IMR-90 (cell line): ENCODE data around the gene RAB6D. TPM values are rescaled to one million over a fixed set of nuclear protein-coding genes. Genes with fewer than 3 reads are reported as not detected.
A peak's percentile ranks its signal among the peaks of the same experiment; 100 is the strongest.

Experiments used
- ATAC-seq: fragments of 200-7000 bp; cut with Tn5 transposase; 2 replicates; pipeline ENCODE4 v1.9.1; 2020; ENCODE audit warnings: low read depth, mild to moderate bottlenecking, moderate library complexity
- BruUV-seq: library from RNA; stranded (reverse); fragments of 400-500 nt; replicated peaks from 2 replicates; lab custom pipeline; 2021; lab: Mats Ljungman, UMichigan
- CTCF ChIA-PET: fragments of 300-600 bp; formaldehyde crosslinking; extraction: SDS; loops from one replicate; lab custom pipeline; 2021; ENCODE audit warnings: antibody characterized with exemption; lab: Yijun Ruan, JAX
- POLR2A ChIA-PET: fragments of 300-600 bp; sonication (Branson Sonifier 250); formaldehyde crosslinking; loops from one replicate; lab custom pipeline; 2022; ENCODE audit warnings: antibody characterized with exemption; ENCODE audit not compliant: unreplicated experiment; lab: Charles Lee
- DNase-seq: peaks from one replicate; pipeline ENCODE4 v3.0.0; 2013
- H2AFZ ChIP-seq: replicated peaks from 2 replicates; pipeline ENCODE3; 2013; ENCODE audit warnings: low read length, mild to moderate bottlenecking; ENCODE audit not compliant: poor library complexity
- H2AK5ac ChIP-seq: 2 replicates; pipeline ENCODE4 v1.6.1; 2013; ENCODE audit warnings: low read depth, low read length, inconsistent platforms
- H2AK9ac ChIP-seq: replicated peaks from 2 replicates; pipeline ENCODE3; 2013; ENCODE audit warnings: mild to moderate bottlenecking, low read depth, low read length, moderate library complexity; ENCODE audit not compliant: poor library complexity
- H2BK120ac ChIP-seq: 2 replicates; pipeline ENCODE4 v1.6.1; 2013; ENCODE audit warnings: low read depth, low read length, inconsistent platforms
- H2BK15ac ChIP-seq: 3 replicates; pipeline ENCODE4 v1.6.1; 2013; ENCODE audit warnings: low read depth, low read length, inconsistent platforms
- H2BK20ac ChIP-seq: 2 replicates; pipeline ENCODE4 v1.6.1; 2013; ENCODE audit warnings: low read depth, mild to moderate bottlenecking, inconsistent platforms, low read length, moderate library complexity
- H2BK5ac ChIP-seq: 2 replicates; pipeline ENCODE4 v1.6.1; 2013; ENCODE audit warnings: mild to moderate bottlenecking, low read depth, low read length, inconsistent platforms; ENCODE audit not compliant: poor library complexity, severe bottlenecking
- H3K14ac ChIP-seq: replicated peaks from 2 replicates; pipeline ENCODE4 v1.6.1; 2013; ENCODE audit warnings: low read depth, low read length, inconsistent platforms
- H3K18ac ChIP-seq: 2 replicates; pipeline ENCODE4 v1.6.1; 2013; ENCODE audit warnings: low read depth, low read length, control low read depth
- H3K23ac ChIP-seq: 2 replicates; pipeline ENCODE4 v1.6.1; 2013; ENCODE audit warnings: low read depth, low read length, inconsistent platforms
- H3K27ac ChIP-seq: 2 replicates; pipeline ENCODE4 v1.5.1; 2013; ENCODE audit warnings: mild to moderate bottlenecking, control low read depth, low read length; ENCODE audit not compliant: insufficient read depth
- H3K27me3 ChIP-seq: 2 replicates; pipeline ENCODE4 v1.6.1; 2013; ENCODE audit warnings: low read length; ENCODE audit not compliant: control insufficient read depth, insufficient read depth
- H3K36me3 ChIP-seq: 2 replicates; pipeline ENCODE4 v1.6.1; 2013; ENCODE audit warnings: low read length, mixed read lengths; ENCODE audit not compliant: control insufficient read depth, insufficient read depth
- H3K4ac ChIP-seq: 2 replicates; pipeline ENCODE4 v1.6.1; 2013; ENCODE audit warnings: low read depth, low read length, inconsistent platforms
- H3K4me1 ChIP-seq: 2 replicates; pipeline ENCODE4 v1.6.1; 2013; ENCODE audit warnings: low read length, mixed read lengths; ENCODE audit not compliant: control insufficient read depth, insufficient read depth
- H3K4me2 ChIP-seq: 2 replicates; pipeline ENCODE4 v1.6.1; 2013; ENCODE audit warnings: low read depth, mild to moderate bottlenecking, control low read depth, low read length, moderate library complexity
- H3K4me3 ChIP-seq: 2 replicates; pipeline ENCODE4 v1.5.1; 2013; ENCODE audit warnings: low read depth, mild to moderate bottlenecking, control low read depth, low read length, moderate library complexity; ENCODE audit not compliant: insufficient read depth
- H3K56ac ChIP-seq: 2 replicates; pipeline ENCODE4 v1.6.1; 2013; ENCODE audit warnings: low read length, inconsistent platforms; ENCODE audit not compliant: insufficient read depth; ENCODE audit errors: extremely low read depth
- H3K79me1 ChIP-seq, 2 experiments: 2 replicates each; pipeline ENCODE4 v1.6.1; 2013; ENCODE audit warnings: low read length in 2 of 2, inconsistent platforms in 1 of 2, low read depth in 1 of 2
- H3K9ac ChIP-seq: 2 replicates; pipeline ENCODE4 v1.6.1; 2013; ENCODE audit warnings: low read depth, low read length, control low read depth
- H3K9me1 ChIP-seq: 2 replicates; pipeline ENCODE4 v1.6.1; 2013; ENCODE audit warnings: low read length, inconsistent platforms; ENCODE audit not compliant: insufficient read depth
- H3K9me3 ChIP-seq: 2 replicates; pipeline ENCODE4 v1.6.1; 2013; ENCODE audit warnings: low read length; ENCODE audit not compliant: control insufficient read depth, insufficient read depth
- H4K20me1 ChIP-seq: 2 replicates; pipeline ENCODE4 v1.6.1; 2013; ENCODE audit warnings: low read length, inconsistent platforms; ENCODE audit not compliant: insufficient read depth
- H4K5ac ChIP-seq: 2 replicates; pipeline ENCODE4 v1.6.1; 2013; ENCODE audit warnings: mild to moderate bottlenecking, low read depth, low read length, control low read depth
- H4K8ac ChIP-seq, 2 experiments: 2 replicates each; pipeline ENCODE4 v1.6.1; 2013; ENCODE audit warnings: low read depth in 2 of 2, low read length in 2 of 2, control low read depth in 1 of 2, inconsistent platforms in 1 of 2
- H4K91ac ChIP-seq: 2 replicates; pipeline ENCODE4 v1.6.1; 2013; ENCODE audit warnings: low read depth, low read length, inconsistent platforms; ENCODE audit not compliant: insufficient read depth
- BHLHE40 ChIP-seq: fragments of 150-350 bp; IDR thresholded peaks from 2 replicates; pipeline ENCODE4 v1.6.1; 2016; ENCODE audit warnings: mild to moderate bottlenecking, low read depth, low read length
- CEBPB ChIP-seq: IDR thresholded peaks from 2 replicates; pipeline ENCODE4 v1.6.1; 2012; ENCODE audit warnings: low read depth, low read length, improper control_type of control experiment
- CHD1 ChIP-seq: IDR thresholded peaks from 2 replicates; pipeline ENCODE4 v1.6.1; 2012; ENCODE audit warnings: low read depth, low read length, improper control_type of control experiment
- ELK1 ChIP-seq: fragments of 150-350 bp; IDR thresholded peaks from 2 replicates; pipeline ENCODE4 v1.6.1; 2016; ENCODE audit warnings: low read depth, mild to moderate bottlenecking, low read length, moderate library complexity, borderline replicate concordance
- FOS ChIP-seq: fragments of 150-350 bp; IDR thresholded peaks from 2 replicates; pipeline ENCODE4 v1.6.1; 2016; ENCODE audit warnings: low read depth, low read length
- MAFK ChIP-seq: IDR thresholded peaks from 2 replicates; pipeline ENCODE4 v1.6.1; 2012; ENCODE audit warnings: low read depth, low read length, improper control_type of control experiment
- MAZ ChIP-seq: IDR thresholded peaks from 2 replicates; pipeline ENCODE4 v1.6.1; 2012; ENCODE audit warnings: low read depth, mild to moderate bottlenecking, low read length, improper control_type of control experiment, moderate library complexity, borderline replicate concordance
- MXI1 ChIP-seq: IDR thresholded peaks from 2 replicates; pipeline ENCODE4 v1.6.1; 2012; ENCODE audit warnings: low read depth, mild to moderate bottlenecking, low read length, moderate library complexity, borderline replicate concordance
- NFE2L2 ChIP-seq: fragments of 150-350 bp; IDR thresholded peaks from 2 replicates; pipeline ENCODE4 v1.6.1; 2016; ENCODE audit warnings: low read depth, mild to moderate bottlenecking, low read length
- POLR2A ChIP-seq: IDR thresholded peaks from 2 replicates; pipeline ENCODE4 v1.6.1; 2012; ENCODE audit warnings: mild to moderate bottlenecking, low read depth, low read length
- RAD21 ChIP-seq: IDR thresholded peaks from 2 replicates; pipeline ENCODE4 v1.6.1; 2012; ENCODE audit warnings: low read length, improper control_type of control experiment
- RCOR1 ChIP-seq: IDR thresholded peaks from 2 replicates; pipeline ENCODE4 v1.6.1; 2012; ENCODE audit warnings: mild to moderate bottlenecking, low read length, improper control_type of control experiment; ENCODE audit not compliant: insufficient replicate concordance
- RFX5 ChIP-seq: IDR thresholded peaks from 2 replicates; pipeline ENCODE4 v1.8.0; 2012; ENCODE audit warnings: low read depth, mild to moderate bottlenecking, low read length, moderate library complexity
- SMC3 ChIP-seq: fragments of 150-350 bp; IDR thresholded peaks from 2 replicates; pipeline ENCODE4 v1.6.1; 2016; ENCODE audit warnings: low read depth, mild to moderate bottlenecking, antibody characterized with exemption, low read length, moderate library complexity
- USF2 ChIP-seq: fragments of 150-350 bp; IDR thresholded peaks from 2 replicates; pipeline ENCODE4 v1.6.1; 2017; ENCODE audit warnings: mild to moderate bottlenecking, antibody characterized with exemption, low read length, low read depth
- WGBS, 2 experiments: methylation state at CpG; one replicate each; pipeline versions ENCODE4 v1.1.5 to v1.1.7; 2013; ENCODE audit warnings: missing lambda C conversion rate in 2 of 2; ENCODE audit not compliant: insufficient read length in 1 of 2; ENCODE audit errors: extremely low coverage in 2 of 2; 5-methylcytosine and 5-hydroxymethylcytosine counted together
- dilution Hi-C: fragments of 300-500 bp; cut with HindIII; formaldehyde crosslinking; loops from one replicate; pipeline ENCODE4 v1.14.3; 2018; ENCODE audit warnings: low sequenced_read_pairs; ENCODE audit not compliant: unreplicated experiment
- in situ Hi-C: fragments of 300-500 bp; cut with MboI; formaldehyde crosslinking; loops from 3 replicates; pipeline ENCODE4 v1.14.3; 2019; ENCODE audit warnings: low sequenced_read_pairs, inconsistent platforms, mixed read lengths
- intact Hi-C: fragments of 100-400 bp; cut with micrococcal nuclease; formaldehyde crosslinking; loops from 2 replicates; pipeline ENCODE4 v1.10.0; 2022
- polyA plus RNA-seq, 3 experiments: library from polyadenylated mRNA; depleted of rRNA; stranded (reverse); fragments of >200 nt; gene quantifications; 2 replicates each; pipeline ENCODE4 v1.2.3, GENCODE V29; 2012; ENCODE audit warnings: low replicate concordance in 1 of 3
- total RNA-seq: library from RNA; depleted of rRNA; stranded (reverse); fragments of >200 nt; gene quantifications from 2 replicates; pipeline ENCODE4 v1.2.3, GENCODE V29; 2012
- TF ChIP-seq, protein P1 (sequence below): conservative IDR thresholded peaks from 2 replicates; pipeline ENCODE4 v1.5.1; 2012; ENCODE audit warnings: mild to moderate bottlenecking, low read depth, low read length, improper control_type of control experiment

Gene RAB6D
- total and polyA plus RNA-seq, 2 of the 4 experiments (the other 2 are of a cell fraction): not detected

GRCh38 chr2:131394147-131394931 is 30.4 kb upstream of the RAB6D start:
- peaks cover 5% of the 10 kb centered on the region for H3K27me3 ChIP-seq
- H3K79me1 ChIP-seq: no peaks in the 10 kb centered on the region
- TF ChIP-seq RFX5 (no peak), ELK1 (no peak), NFE2L2 (no peak), BHLHE40 (no peak), USF2 (no peak), RCOR1 (no peak), CEBPB (no peak), FOS (no peak), MXI1 (no peak), POLR2A (no peak), MAFK (no peak), MAZ (no peak), RAD21 (no peak), CHD1 (no peak), SMC3 (no peak)
- TF ChIP-seq, protein P1, sequence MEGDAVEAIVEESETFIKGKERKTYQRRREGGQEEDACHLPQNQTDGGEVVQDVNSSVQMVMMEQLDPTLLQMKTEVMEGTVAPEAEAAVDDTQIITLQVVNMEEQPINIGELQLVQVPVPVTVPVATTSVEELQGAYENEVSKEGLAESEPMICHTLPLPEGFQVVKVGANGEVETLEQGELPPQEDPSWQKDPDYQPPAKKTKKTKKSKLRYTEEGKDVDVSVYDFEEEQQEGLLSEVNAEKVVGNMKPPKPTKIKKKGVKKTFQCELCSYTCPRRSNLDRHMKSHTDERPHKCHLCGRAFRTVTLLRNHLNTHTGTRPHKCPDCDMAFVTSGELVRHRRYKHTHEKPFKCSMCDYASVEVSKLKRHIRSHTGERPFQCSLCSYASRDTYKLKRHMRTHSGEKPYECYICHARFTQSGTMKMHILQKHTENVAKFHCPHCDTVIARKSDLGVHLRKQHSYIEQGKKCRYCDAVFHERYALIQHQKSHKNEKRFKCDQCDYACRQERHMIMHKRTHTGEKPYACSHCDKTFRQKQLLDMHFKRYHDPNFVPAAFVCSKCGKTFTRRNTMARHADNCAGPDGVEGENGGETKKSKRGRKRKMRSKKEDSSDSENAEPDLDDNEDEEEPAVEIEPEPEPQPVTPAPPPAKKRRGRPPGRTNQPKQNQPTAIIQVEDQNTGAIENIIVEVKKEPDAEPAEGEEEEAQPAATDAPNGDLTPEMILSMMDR: no peak
- H3K56ac ChIP-seq: no peak overlapping the region
- BruUV-seq: no TSS peak
- no peak overlapping the region for H3K4me3 ChIP-seq
- H3K9me1 ChIP-seq: no peaks in the 10 kb centered on the region
- ChIA-PET CTCF (no interaction called here), POLR2A (no interaction called here)
- no peak overlapping the region for H3K4ac ChIP-seq
- no peak overlapping the region for H4K5ac ChIP-seq
- H2AK5ac ChIP-seq: no peak overlapping the region
- no peak overlapping the region for H3K9ac ChIP-seq
- H2BK5ac ChIP-seq: no peak overlapping the region
- no peak overlapping the region for H2AFZ ChIP-seq
- in situ Hi-C loops: no loop called here
- H2BK120ac ChIP-seq: no peak overlapping the region
- no peak overlapping the region for H3K23ac ChIP-seq
- ATAC-seq (peak; percentile 60), DNase-seq (no peak)
- no peaks in the 10 kb centered on the region for H4K20me1 ChIP-seq
- 31% methylated on average over 16 of the region's 45 CpGs; no CpG with 5 or more reads in 1 of the 2 experiments for WGBS, 2 experiments
- dilution Hi-C loops: no loop called here
- H3K27ac ChIP-seq: no peak overlapping the region
- H4K8ac ChIP-seq: no peak overlapping the region
- no peak overlapping the region for H2BK15ac ChIP-seq
- H2AK9ac ChIP-seq: no peak overlapping the region
- H3K36me3 ChIP-seq: no peaks in the 10 kb centered on the region
- H3K18ac ChIP-seq: no peak overlapping the region
- intact Hi-C loops: no loop called here
- H3K4me2 ChIP-seq: no peak overlapping the region; the same call in 1 of the 2 replicates
- H3K9me3 ChIP-seq: no peaks in the 10 kb centered on the region
- H3K14ac ChIP-seq: no peak overlapping the region
- no peak overlapping the region for H2BK20ac ChIP-seq
- H3K4me1 ChIP-seq: no peaks in the 10 kb centered on the region
- H4K91ac ChIP-seq: no peak overlapping the region
